Stimulated activated effector memory CD8-positive, alpha-beta T cell treated with anti-CD3 and anti-CD28 coated beads, Interleukin-12 subunit alpha, Interleukin-12 subunit beta, amount 100 ng/mL, for 72 hours (primary cell): ENCODE results near the gene ANKRD1.

Experiments used
- ATAC-seq: fragments of 150-1000 bp; cut with Tn5 transposase; 2 replicates; pipeline ENCODE4 v1.10.0; 2021
- DNase-seq, 2 donors: peaks; one replicate each; pipeline ENCODE4 v3.0.0; 2021 to 2022; ENCODE audit warnings: low spot score in 2 of 2
- H3K27ac Mint-ChIP-seq: one replicate; pipeline ENCODE4 v1.8.0; 2022; ENCODE audit warnings: mild to moderate bottlenecking, mixed read lengths
- H3K36me3 Mint-ChIP-seq: one replicate; pipeline ENCODE4 v1.8.0; 2022; ENCODE audit warnings: mild to moderate bottlenecking, mixed read lengths
- H3K4me1 Mint-ChIP-seq: one replicate; pipeline ENCODE4 v1.8.0; 2022; ENCODE audit warnings: mixed read lengths
- H3K4me3 Mint-ChIP-seq: one replicate; pipeline ENCODE4 v1.8.0; 2022; ENCODE audit warnings: mild to moderate bottlenecking, mixed read lengths
- H3K9me3 Mint-ChIP-seq: one replicate; pipeline ENCODE4 v1.8.0; 2022; ENCODE audit warnings: mixed read lengths

The ANKRD1 gene

DNA sequence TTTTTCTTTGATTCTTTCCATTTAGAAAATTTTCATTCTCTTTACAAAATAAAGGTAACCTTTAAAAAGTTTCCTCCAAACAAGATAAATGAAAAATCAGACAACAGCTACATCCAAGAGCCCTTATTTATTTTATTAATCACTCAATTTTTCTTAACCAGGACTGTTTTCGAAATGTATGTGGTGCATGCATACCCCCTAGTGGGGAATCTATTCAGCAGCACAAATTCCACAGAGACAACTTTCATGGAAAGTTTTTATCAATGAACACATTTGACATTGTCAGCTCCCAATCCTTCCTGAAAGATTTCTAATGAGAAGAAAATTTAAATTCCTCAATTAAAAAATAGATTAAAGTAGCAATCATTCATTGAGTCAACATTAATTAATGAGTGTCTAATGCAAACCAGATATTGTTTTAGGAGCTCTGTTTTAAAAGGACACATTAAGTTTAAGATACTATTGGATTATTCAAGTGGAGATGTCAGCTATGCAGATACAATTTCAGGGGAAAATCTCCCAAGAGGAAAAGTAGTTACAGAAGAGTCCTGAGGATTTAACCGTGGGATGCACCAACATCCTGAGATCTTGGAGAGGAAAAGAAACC is 57.9 kb downstream of the ANKRD1 start:
- Mint-ChIP-seq H3K9me3 (no peaks in the 10 kb centered on the region), H3K36me3 (no peaks in the 10 kb centered on the region), H3K4me3 (no peak overlapping the region), H3K27ac (no peak overlapping the region), H3K4me1 (peaks cover 14% of the 10 kb centered on the region)
- ATAC-seq: no peak
- DNase-seq: no peak
